K562 (cell line): ENCODE results near the gene HOXD4. TPM values are rescaled to one million over a fixed set of nuclear protein-coding genes. Genes with fewer than 3 reads are reported as not detected.

Experiments used
- polyA plus RNA-seq, 8 experiments: library from polyadenylated mRNA; depleted of rRNA in 4 of 8; stranded (reverse) in 5 of 8; unstranded in 3 of 8; fragments of >200 nt; fragmentation: Nextera tagmentation in 2 of 8; fragmentation: Illumina TruSeq in 1 of 8; extraction: Ambion mirVana in 2 of 8; extraction: Trizol in 1 of 8; gene quantifications; 2 replicates each; pipeline versions ENCODE4 v1.2.1 to v1.2.3, GENCODE V29; 2011 to 2014; ENCODE audit warnings: inconsistent platforms in 1 of 8, missing spikeins in 1 of 8
- total RNA-seq, 7 experiments: library from RNA; depleted of rRNA in 6 of 7; stranded (reverse); fragments of >200 nt in 6 of 7; fragmentation: Illumina TruSeq in 2 of 7; extraction: Trizol in 2 of 7; gene quantifications; 2 replicates each; pipeline versions ENCODE4 v1.2.1 to v1.2.3, GENCODE V29; 2011 to 2021; ENCODE audit warnings: low replicate concordance in 1 of 7
- TF ChIP-seq, protein P1 (sequence below), 2 experiments: fragments of 450-650 bp; formaldehyde crosslinking in 1 of 2; IDR thresholded peaks; 2 replicates each; pipeline versions ENCODE4 v1.4.0 to v1.6.1; 2014 to 2020; ENCODE audit warnings: mild to moderate bottlenecking in 2 of 2, borderline replicate concordance in 1 of 2, low read depth in 1 of 2

Gene HOXD4
- total and polyA plus RNA-seq, 9 of the 15 experiments (the other 6 are each of a cell fraction or from before 2014, with no cell fraction given) = not detected

DNA sequence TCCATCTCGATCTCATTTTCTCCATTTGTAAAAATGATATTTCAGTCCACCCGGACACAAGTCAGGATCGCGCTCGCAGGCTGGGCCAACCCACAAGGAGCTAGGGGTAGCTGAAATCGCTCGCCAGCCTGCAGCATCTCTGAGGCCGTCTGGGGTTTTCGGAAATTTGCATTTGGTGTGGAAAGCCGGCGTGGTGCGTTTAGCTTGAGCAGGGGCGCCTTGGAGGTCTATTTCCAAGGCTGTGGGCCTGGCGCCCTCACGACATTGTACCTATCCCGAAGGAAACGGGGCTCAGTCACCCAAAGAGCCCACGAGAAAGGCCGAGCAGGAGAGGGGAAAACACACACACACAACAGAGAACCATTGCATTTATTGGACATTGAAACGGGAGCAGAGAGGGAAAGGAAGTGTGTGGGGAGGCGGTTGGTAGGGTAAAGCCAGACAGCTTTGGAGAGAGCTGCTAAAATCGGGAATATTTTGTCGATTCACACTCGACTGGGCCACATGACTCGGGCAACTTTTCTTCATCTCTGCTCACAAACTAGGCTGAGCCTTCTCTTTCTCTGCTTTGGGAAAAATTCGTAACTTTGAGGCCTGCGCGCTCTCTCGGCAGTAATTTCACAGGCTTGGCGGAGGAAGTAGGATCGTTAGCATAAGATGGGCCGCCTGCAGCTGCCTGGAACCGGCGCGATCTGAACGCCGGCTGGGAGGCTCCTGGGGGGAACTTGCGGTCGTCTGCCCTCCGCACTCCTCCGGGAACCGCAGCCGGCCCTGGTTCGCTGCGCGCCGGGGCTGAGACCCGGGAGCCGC is 23.0 kb upstream of the HOXD4 start (continued):
- TF ChIP-seq, protein P1, sequence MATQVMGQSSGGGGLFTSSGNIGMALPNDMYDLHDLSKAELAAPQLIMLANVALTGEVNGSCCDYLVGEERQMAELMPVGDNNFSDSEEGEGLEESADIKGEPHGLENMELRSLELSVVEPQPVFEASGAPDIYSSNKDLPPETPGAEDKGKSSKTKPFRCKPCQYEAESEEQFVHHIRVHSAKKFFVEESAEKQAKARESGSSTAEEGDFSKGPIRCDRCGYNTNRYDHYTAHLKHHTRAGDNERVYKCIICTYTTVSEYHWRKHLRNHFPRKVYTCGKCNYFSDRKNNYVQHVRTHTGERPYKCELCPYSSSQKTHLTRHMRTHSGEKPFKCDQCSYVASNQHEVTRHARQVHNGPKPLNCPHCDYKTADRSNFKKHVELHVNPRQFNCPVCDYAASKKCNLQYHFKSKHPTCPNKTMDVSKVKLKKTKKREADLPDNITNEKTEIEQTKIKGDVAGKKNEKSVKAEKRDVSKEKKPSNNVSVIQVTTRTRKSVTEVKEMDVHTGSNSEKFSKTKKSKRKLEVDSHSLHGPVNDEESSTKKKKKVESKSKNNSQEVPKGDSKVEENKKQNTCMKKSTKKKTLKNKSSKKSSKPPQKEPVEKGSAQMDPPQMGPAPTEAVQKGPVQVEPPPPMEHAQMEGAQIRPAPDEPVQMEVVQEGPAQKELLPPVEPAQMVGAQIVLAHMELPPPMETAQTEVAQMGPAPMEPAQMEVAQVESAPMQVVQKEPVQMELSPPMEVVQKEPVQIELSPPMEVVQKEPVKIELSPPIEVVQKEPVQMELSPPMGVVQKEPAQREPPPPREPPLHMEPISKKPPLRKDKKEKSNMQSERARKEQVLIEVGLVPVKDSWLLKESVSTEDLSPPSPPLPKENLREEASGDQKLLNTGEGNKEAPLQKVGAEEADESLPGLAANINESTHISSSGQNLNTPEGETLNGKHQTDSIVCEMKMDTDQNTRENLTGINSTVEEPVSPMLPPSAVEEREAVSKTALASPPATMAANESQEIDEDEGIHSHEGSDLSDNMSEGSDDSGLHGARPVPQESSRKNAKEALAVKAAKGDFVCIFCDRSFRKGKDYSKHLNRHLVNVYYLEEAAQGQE (IDR thresholded peaks at IDR 0.05; ENCODE audit: borderline replicate concordance) = peak; percentile 8; the same call in 1 of the 2 replicates
- TF ChIP-seq, protein P1 (CRISPR knock-in tag; IDR thresholded peaks at IDR 0.05; ENCODE audit: low read depth) = no peak
